Measurements from ENCODE around the gene GOLGA8N.

GOLGA8N gene

DNA sequence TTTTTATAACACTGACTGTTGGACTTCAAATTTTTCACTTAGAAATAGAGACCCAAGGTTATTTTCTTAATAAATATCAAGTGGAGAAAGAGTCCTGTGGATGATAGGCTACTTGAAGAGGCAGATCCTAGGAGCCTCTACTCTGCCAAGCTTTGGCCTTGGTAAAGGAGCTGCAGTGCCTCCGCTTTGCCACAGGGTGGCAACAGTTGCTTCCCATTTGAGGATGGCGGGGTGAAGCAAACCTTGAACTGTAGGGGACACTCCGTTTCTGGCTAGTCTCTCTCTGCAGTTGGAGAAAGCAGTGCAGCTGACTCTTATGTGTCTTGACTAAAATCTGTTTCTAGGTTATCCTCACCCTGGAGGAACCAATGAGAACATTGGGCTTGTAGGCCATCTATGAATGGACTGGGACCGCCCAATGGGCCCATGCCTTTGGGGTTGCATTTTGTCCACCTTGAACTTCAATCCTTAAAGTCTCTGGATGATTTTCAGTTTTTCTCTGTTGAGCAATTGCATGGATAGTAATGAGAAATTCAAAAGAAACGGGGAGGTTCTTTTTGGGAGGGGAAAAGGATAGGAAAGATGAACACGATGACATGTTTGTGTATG lies 58.1 kb downstream of the GOLGA8N start:
- no peak for DNase-seq (ENCODE audit: low read depth)

DNA sequence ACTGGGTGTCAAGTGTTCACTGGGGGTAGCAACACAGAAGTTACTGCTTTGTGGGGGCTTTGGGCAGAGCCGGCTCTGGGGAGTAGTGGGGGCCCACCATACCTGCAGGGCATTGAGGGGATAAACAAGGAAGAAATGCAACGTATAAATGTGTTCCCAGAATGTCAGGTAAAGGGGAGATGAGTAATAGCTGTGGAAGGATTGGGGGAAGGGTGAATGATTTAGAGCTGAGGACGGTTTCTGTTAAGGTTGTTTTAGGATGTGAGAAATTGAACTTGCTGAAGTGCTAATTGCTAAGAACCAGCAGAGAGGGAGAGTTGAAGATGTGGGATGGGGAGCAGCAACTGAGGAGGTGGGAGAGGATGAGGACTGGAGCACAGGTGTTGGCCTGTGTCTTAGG lies 58.9 kb downstream of the GOLGA8N start:
- no peak for DNase-seq (ENCODE audit: low read depth)

DNA sequence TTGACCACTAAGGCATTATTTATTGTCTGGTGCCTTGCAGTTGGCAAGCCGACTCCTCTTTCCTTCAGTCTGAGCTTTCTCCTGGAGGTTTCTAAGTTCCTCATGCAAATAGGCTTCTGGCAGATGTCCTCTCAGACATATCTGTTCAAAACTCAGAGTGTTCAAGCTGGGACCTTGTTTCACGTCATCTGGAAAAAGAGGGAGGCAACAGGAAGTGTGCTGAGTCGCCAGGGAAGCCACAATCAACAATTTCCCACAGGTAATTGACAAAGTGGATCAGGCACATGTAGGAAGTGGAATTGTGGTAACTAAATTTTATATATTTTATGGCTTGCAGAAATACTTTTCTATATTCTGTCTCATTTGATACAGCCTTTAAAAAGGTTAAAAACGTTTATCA lies 62.8 kb downstream of the GOLGA8N start:
- DNase-seq (ENCODE audit: low read depth) = no peak

DNA sequence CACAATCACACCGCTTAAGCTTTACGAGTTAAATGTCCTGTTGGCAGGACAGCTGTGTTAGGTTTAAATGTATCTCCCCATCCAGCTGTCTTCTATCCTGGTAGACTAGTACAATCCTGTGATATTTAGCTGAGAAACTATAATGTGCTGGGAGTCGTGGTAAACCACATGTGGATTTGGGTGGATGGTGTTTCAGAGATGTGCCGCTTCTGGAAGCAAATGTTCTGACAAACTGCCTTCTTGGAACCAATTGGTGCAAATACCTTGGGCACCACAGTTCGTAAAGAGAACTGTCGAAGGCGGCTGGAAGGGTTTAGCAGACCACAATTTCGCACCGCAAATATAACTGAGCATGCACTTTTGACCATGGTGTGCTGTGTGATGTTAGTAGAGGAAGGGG lies 63.2 kb downstream of the GOLGA8N start:
- no peak for DNase-seq (ENCODE audit: low read depth)

All from activated T-cell treated with anti-CD3 and anti-CD28 coated beads for 48 hours (primary cell).